GM10266 (cell line): Measurements from ENCODE around the gene DLGAP5.

Experiments
- DNase-seq: peaks from one replicate; pipeline ENCODE4 v3.0.0; 2012; ENCODE audit errors: extremely low spot score
- CTCF ChIP-seq: IDR thresholded peaks from 2 replicates; pipeline ENCODE4 v1.5.1; 2012; ENCODE audit warnings: mild to moderate bottlenecking, low read depth; ENCODE audit not compliant: control insufficient read depth, insufficient read depth; ENCODE audit errors: missing control alignments

DLGAP5 gene

DNA sequence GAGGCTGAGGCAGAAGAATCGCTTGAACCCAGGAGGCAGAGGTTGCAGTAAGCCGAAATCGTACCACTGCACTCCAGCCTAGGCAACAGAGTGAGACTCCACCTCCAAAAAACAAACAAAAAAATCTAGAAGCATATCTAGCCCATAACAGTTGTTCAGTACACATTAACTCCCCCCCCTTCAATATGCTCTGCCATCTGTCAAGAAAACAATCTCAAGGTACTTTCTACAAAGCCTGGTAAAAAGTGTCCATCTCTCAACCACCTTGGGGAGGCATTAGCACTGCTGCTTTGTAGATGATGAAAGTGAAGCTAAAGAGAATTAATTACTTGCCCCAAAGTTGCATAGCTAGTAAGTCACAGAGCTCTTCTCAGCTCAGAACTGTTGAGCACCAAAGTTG is 37.4 kb downstream of the DLGAP5 start:
- TF ChIP-seq CTCF: no peak
- no peak for DNase-seq

DNA sequence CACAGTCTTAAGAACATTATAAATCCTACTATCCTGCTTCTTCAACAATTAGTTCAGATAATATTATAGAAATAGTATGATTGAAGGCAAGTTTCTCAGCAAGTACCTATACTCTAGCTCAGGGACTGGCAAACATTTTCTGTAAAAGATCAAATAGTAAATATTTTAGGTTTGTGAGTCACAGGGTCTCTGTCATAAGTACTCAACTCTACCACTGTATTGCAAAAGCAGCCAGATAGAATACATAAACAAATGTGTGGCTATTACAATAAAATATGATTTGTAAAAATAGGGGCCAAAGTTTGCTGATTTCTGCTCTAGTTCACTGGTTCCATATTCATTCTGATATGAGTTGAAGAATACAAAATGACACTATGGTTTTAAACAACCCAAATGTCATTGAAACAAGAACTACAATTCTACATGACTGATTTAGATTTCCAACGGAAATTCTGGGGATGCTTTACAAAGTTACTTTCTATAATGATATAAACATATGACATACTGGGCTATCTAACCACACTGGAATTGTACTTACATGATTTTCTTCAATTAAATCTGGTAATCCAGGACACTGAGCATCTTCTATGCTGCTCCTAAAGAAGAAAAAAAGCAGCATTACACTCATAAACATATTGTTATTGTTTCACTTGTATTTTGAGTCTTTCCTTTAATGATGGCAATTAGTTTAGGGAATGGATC is 39.2 kb downstream of the DLGAP5 start:
- no peak for TF ChIP-seq CTCF

DNA sequence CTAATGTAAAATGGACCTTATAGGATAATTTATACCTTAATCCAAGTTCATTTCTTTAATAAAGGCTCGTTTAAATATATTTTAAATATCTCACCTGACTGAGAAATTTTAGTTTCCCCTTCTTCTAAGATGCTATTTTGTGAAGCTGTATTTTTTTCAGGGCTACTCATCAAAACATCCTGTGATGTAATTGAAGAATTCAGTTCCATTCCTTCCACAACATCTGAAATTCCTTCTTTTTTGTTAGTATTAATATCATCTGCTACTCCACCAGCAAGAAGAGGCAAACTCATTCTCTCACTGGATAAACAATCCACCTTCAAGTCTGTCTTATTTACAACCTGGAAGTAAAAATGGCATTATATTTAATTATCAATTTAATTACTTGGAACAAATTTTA is 39.8 kb downstream of the DLGAP5 start:
- TF ChIP-seq CTCF: no peak
- no peak for DNase-seq

More for the DNA sequence above, 39.2 kb downstream of the DLGAP5 start:
- no peak for DNase-seq

GRCh38 chr14:55146425-55146824 is 45.0 kb downstream of the DLGAP5 start:
- no peak for DNase-seq
- no peak for TF ChIP-seq CTCF

DNA sequence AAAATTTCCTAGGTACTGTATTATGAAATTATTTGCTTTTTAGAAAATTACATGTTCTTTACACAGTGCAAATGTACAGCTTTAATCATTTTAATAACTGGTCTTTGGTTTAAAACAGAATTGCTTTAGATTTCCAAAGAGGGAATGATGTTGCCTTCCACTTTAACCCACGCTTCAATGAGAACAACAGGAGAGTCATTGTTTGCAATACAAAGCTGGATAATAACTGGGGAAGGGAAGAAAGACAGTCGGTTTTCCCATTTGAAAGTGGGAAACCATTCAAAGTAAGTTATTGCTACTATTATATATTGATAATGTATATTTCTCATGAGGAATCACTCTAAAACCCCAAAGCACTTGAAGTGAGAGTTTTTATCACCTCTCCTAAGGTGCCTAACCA is 48.9 kb downstream of the DLGAP5 start:
- no peak for TF ChIP-seq CTCF
- DNase-seq: no peak

- no peak for TF ChIP-seq CTCF
- DNase-seq: no peak
Measured at GRCh38 chr14:55141825-55142224, 49.6 kb downstream of the DLGAP5 start.

DNA sequence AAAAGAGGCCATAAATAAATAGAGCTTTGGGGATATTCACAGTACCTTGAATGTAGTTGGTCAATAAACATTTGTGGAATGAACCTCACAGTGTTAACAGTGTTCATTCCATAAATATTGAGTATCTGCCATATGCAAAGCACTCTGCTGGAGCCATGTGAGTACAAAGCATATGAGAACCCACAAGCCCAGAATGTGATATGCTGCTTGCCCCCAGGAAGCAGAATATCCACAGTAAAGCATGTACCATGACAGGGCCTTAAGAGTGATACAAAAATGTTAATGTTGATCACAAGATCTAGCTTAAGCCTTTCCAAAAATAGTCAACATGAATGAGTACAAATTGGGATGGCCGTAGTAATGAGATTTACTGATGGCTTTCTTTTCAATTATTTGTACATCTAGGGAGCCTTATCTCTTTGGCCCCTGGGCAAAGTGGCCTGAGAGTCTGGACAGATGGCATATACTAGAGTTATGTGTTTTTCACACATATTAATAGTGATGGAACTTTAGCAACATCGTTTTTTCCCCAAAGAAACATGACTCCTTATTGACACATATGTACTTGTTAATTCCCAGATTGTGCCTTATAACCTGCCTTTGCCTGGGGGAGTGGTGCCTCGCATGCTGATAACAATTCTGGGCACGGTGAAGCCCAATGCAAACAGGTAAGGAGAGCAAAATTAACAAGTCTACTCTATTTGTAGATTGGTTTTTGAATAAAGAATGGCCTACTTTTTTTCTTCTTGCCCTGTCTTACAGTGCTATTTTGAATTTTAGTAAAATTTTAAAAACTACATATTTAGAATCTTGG is 51.5 kb downstream of the DLGAP5 start:
- DNase-seq: no peak
- no peak for TF ChIP-seq CTCF
